Activated T-cell treated with anti-CD3 and anti-CD28 coated beads for 4 hours (primary cell): ENCODE results near the gene CCER1.
"Not testable (repeated sequence)": the region's sequence is repeated elsewhere in the genome, so short reads cannot be mapped to it uniquely, and the experiment has no call there.

Source experiments
- DNase-seq: peaks from one replicate; pipeline ENCODE4 v3.0.0-alpha.2; 2020

The CCER1 gene

GRCh38 chr12:90954921-90955320 lies at the start of gene CCER1:
CCER1 (minus strand) TSS chr12:90955176; CDS start chr12:90954742, 434 bp downstream.
- DNase-seq: no peak

GRCh38 chr12:91003737-91004136 lies 48.8 kb upstream of the CCER1 start:
- no peak for DNase-seq

- DNase-seq: no peak
Measured at GRCh38 chr12:91001306-91001705, 46.3 kb upstream of the CCER1 start.

DNA sequence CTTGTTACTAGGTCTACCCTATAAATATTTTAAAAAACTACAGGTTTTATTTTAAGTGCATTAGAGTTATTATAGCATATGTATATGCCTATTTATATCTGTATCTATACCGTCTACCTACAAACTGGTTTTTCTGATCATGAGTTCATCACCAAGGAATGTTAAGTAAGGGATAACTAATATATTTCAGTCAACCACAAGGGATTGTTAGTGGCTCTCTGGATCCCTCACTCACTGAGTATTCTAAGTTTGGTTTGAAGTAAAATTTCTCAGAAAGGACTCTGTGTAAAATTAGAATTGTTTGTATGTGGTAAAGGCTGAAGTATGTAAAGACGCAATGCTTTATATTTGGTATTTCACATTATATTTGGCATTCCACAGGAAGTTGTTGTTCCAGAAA lies 45.0 kb upstream of the CCER1 start:
- DNase-seq: no peak

GRCh38 chr12:90999527-90999926 lies 44.6 kb upstream of the CCER1 start:
- no peak for DNase-seq

GRCh38 chr12:90995010-90995409 lies 40.0 kb upstream of the CCER1 start:
- no peak for DNase-seq

DNA sequence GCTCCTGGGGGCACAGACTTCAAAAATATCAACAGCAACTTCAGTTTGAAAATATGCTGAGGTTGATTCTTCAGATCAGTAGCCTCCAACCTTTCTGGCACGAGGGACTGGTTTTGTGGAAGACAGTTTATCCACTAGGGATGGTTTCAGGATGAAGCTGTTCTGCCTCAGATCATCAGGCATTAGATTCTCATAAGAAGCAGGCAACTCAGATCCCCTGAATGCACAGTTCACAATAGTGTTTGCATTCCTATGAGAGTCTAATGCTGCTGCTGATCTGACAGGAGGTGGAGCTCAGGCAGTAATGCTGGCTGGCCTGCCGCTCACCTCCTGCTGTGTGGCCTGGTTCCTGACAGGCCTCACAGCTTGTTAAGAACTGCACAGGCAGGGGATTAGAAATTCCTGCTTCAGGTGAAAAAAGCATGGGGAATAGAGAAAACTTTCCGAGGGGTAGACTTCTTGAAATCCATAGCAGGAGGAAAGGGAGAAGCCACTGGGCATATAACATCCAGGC lies 37.0 kb upstream of the CCER1 start:
- no peak for DNase-seq

- DNase-seq: no peak
Measured at GRCh38 chr12:90990611-90991010, 35.6 kb upstream of the CCER1 start.

GRCh38 chr12:90989686-90990111 lies 34.7 kb upstream of the CCER1 start:
- DNase-seq: no peak

DNA sequence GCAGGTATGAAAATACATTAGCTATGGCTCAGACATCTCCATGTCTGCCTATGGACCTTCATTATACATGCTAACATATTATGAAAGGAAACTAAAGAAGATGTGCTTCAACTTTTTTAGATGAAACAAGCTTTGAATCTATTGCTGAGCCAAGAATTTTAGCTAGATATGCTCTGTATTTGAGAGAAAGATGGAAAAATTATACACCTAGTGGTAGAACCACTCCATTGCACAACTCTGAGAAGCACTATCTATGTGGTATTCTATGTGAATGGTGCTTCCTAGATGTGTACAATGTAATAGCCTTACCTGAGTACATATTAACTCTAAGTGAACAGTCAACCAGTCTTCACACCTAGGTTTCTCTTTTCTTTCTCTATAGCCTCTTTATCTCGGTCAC lies 32.5 kb upstream of the CCER1 start:
- DNase-seq: no peak

DNA sequence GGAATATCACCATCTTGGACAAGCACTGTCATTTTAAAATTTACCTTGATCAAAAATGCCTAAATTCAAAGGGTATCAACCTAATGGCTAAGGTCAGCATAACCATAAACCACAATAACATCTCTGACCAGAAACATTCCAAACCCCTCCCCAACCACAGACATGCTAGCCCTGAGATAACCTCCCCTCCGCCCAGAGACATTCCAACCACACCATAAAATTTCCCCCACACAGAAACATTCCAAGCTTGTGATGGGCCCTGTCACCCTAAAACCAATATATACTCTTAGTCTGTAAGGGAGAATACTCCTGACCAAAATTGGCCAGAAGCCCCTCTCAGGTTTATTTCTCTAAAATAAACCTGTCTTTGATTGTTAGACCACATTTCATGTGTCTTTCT lies 32.1 kb upstream of the CCER1 start:
- no peak for DNase-seq

- not testable (repeated sequence) for DNase-seq
Measured at GRCh38 chr12:90985331-90985730, 30.4 kb upstream of the CCER1 start.

DNA sequence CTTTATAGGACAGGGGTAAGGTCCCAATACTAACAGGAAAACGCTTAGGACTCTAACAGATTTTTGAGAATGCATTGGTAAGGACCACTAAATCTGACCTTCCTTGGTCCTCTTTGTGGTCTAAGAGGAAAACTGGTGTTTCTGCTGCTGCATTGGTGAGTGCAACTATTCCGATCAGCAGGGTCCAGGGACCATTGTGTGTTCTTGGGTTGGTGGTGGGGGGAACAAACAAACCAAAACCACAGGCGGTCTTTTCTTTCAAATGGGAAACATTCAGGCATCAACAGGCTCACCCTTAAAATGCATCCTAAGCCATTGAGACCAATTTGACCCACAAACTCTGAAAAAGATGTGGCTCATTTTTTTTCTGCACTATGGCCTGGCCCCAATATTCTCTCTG lies 29.1 kb upstream of the CCER1 start:
- DNase-seq: no peak

- DNase-seq: no peak
Measured at GRCh38 chr12:90982170-90982569, 27.2 kb upstream of the CCER1 start.

GRCh38 chr12:90979951-90980350 lies 25.0 kb upstream of the CCER1 start:
- DNase-seq: no peak

GRCh38 chr12:90979019-90979418 lies 24.0 kb upstream of the CCER1 start:
- no peak for DNase-seq

DNA sequence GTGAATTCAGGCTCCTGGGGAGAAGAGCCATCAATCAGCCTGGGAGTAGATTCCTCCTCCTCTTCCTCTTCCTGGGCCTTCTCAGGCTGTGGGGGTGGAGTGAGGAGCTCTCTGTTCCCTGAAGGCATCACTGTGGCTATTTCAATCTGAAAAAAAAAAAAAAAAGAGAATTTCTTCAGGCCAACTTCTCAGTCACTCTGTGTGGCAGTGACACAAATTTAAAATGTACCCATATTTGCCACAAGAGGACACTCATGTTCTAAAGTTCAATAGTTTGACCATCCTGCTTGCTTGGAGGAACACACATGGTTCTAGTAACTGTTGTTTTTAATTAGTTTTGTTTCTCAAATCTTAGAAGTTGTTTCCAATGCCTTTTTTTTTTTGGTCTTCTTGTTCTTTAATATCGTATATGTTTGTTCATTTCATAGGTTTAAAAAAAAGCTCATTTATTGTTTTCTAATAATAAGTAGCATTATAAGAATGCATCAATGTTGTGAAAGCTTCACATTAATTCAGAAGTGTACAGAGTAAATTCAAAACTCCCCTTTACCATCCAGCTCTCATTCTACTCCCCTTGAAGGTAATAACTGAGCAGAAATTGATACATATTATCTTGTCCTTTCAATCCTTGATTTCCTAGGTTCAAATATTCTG lies 23.3 kb upstream of the CCER1 start:
- no peak for DNase-seq

DNA sequence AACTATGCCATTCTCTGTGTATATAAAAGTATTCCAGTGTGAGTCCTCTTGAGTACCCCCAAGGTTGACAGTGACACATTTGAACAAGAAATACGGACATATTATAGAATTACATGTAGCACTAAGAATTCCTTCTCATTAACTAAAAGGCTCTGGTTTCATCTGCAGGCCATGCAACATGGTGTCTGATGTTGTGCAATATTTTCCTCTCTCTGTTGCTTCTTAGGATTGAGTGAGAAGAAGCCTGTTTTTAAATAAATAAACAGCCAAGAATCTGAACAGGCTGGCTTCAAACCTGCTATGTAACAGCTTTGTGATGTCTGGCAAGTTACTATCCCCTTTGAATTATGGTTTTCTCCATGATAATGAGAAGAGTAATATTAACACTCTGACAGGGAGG lies 22.2 kb upstream of the CCER1 start:
- DNase-seq: no peak

DNA sequence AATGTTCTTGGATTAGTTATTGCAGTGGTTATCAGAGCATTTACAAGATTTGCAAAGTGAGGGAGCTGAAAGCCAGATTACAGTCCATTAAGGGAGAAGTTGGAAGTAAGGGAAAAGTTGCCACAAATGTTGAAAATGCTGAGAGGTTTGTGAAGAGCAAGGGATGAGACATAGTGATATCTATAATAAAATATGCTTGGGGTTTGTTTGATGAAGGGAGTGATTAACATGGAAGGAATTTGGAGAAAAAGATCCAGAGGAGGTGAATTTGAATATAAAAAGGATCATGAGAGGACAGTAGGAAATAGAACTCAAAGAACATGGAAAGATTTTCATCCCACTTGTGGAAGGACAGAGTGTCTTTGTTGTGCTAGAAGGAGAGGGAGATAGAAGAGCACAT lies 19.3 kb upstream of the CCER1 start:
- DNase-seq: no peak

GRCh38 chr12:90972226-90972625 lies 17.2 kb upstream of the CCER1 start:
- DNase-seq: no peak

DNA sequence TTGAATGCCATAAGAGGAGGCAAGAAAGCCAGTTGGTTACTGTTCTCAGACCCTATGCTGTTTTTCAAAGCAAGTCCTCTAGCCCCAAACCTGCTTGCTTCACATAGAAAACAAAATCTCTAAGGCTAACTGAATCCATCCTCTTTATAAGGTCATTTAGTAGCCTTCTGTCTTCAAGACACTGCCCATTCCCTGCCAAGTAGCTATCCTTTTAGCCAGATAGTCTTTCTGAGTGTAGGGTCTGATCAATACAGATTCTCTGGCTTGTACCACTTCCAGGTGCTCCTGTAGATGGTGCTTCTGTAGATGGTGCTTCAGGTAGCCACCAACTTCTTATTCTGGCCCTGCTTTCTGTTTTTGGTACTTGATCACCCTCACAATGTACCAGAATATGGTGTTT lies 15.9 kb upstream of the CCER1 start:
- no peak for DNase-seq

DNA sequence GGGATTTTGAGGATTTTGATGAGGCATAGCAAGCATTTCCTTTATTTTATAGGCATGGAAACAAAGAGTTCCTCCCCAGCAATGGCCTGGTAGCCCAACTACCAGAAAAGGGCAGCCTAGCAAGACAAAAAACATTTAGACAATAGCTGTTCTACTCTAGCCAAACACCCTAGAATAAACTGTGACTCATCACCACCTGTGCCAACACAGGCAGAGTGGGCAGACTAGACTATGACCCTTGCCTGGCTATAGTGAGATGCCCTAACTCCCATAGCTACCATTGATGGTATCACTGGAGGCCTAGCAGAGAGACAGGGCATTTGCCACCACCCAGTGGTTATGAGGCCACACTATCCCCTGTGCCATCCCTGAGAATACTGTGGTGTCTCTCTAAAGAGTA lies 15.5 kb upstream of the CCER1 start:
- DNase-seq: no peak

GRCh38 chr12:90969851-90970250 lies 14.9 kb upstream of the CCER1 start:
- no peak for DNase-seq

GRCh38 chr12:90969346-90969745 lies 14.4 kb upstream of the CCER1 start:
- DNase-seq: no peak

GRCh38 chr12:90965204-90965603 lies 10.2 kb upstream of the CCER1 start:
- no peak for DNase-seq
